Neural progenitor cell (in vitro differentiated cells): ENCODE measurements around the gene CACNA1C. TPM values are rescaled to one million over a fixed set of nuclear protein-coding genes. Genes with fewer than 3 reads are reported as not detected.
A peak's percentile ranks its signal among the peaks of the same experiment; 100 is the strongest.

Experiments
- DNase-seq: peaks from one replicate; pipeline ENCODE4 v3.0.0-alpha.2; 2016; ENCODE audit warnings: low spot score
- H2AFZ ChIP-seq: fragments of 200-600 bp; sonication (generic); replicated peaks from 2 replicates; pipeline ENCODE4 v1.6.1; 2016; ENCODE audit warnings: antibody characterized with exemption
- H3F3A ChIP-seq: fragments of 200-600 bp; sonication (generic); 2 replicates; pipeline ENCODE4 v1.6.1; 2016; ENCODE audit warnings: antibody characterized with exemption, low read depth
- H3K27ac ChIP-seq: fragments of 200-600 bp; sonication (generic); 2 replicates; pipeline ENCODE4 v1.5.1; 2016; ENCODE audit warnings: mild to moderate bottlenecking
- H3K27me3 ChIP-seq: fragments of 200-600 bp; sonication (generic); 2 replicates; pipeline ENCODE4 v1.6.1; 2016; ENCODE audit warnings: mild to moderate bottlenecking, moderate library complexity
- H3K36me3 ChIP-seq: fragments of 200-600 bp; sonication (generic); 2 replicates; pipeline ENCODE4 v1.5.1; 2016
- H3K4me1 ChIP-seq: fragments of 200-600 bp; sonication (generic); 2 replicates; pipeline ENCODE4 v1.6.1; 2016; ENCODE audit warnings: mixed run types
- H3K4me2 ChIP-seq: fragments of 200-600 bp; sonication (generic); 2 replicates; pipeline ENCODE4 v1.6.1; 2016
- H3K4me3 ChIP-seq: fragments of 200-600 bp; sonication (generic); 2 replicates; pipeline ENCODE4 v1.5.1; 2016
- H3K79me2 ChIP-seq: fragments of 200-600 bp; sonication (generic); 2 replicates; pipeline ENCODE4 v1.6.1; 2016; ENCODE audit warnings: low read depth
- H3K9ac ChIP-seq: fragments of 200-600 bp; sonication (generic); 2 replicates; pipeline ENCODE4 v1.6.1; 2016
- H3K9me3 ChIP-seq: fragments of 200-600 bp; sonication (generic); 2 replicates; pipeline ENCODE4 v1.5.1; 2016; ENCODE audit warnings: low read depth
- H4K20me1 ChIP-seq: fragments of 200-600 bp; sonication (generic); 2 replicates; pipeline ENCODE4 v1.6.1; 2016; ENCODE audit warnings: low read depth
- H3K27ac Mint-ChIP-seq: 3 replicates; pipeline ENCODE4 v1.8.0; 2021; ENCODE audit warnings: mixed read lengths
- H3K27me3 Mint-ChIP-seq: 2 replicates; pipeline ENCODE4 v1.8.0; 2022; ENCODE audit warnings: low read depth, mild to moderate bottlenecking, inconsistent platforms, moderate library complexity, mixed read lengths; ENCODE audit not compliant: insufficient read depth
- H3K36me3 Mint-ChIP-seq: 3 replicates; pipeline ENCODE4 v1.8.0; 2021; ENCODE audit warnings: mixed read lengths
- H3K4me1 Mint-ChIP-seq: 3 replicates; pipeline ENCODE4 v1.8.0; 2021; ENCODE audit warnings: mixed read lengths
- H3K4me3 Mint-ChIP-seq: 3 replicates; pipeline ENCODE4 v1.8.0; 2021; ENCODE audit warnings: mild to moderate bottlenecking, moderate library complexity, mixed read lengths
- H3K9me3 Mint-ChIP-seq: 3 replicates; pipeline ENCODE4 v1.8.0; 2020; ENCODE audit warnings: mixed read lengths
- EZH2 ChIP-seq: fragments of 200-600 bp; sonication (generic); IDR thresholded peaks from 2 replicates; pipeline ENCODE4 v1.6.1; 2017; ENCODE audit warnings: antibody characterized with exemption, mild to moderate bottlenecking, moderate library complexity
- EZH2phosphoT487 ChIP-seq: fragments of 200-600 bp; sonication (generic); IDR thresholded peaks from 2 replicates; pipeline ENCODE4 v1.6.1; 2017; ENCODE audit warnings: antibody characterized with exemption
- total RNA-seq: library from RNA; depleted of rRNA; stranded (reverse); fragments of >200 nt; gene quantifications from 2 replicates; pipeline ENCODE4 v1.2.3, GENCODE V29; 2015; ENCODE audit warnings: low replicate concordance
- TF ChIP-seq, protein P1 (sequence below): fragments of 200-600 bp; sonication (generic); IDR thresholded peaks from 2 replicates; pipeline ENCODE4 v1.5.1; 2017; ENCODE audit warnings: antibody characterized with exemption, mild to moderate bottlenecking

CACNA1C gene
- total RNA-seq, 1 donor from 2014 or later: 2.7 TPM

DNA sequence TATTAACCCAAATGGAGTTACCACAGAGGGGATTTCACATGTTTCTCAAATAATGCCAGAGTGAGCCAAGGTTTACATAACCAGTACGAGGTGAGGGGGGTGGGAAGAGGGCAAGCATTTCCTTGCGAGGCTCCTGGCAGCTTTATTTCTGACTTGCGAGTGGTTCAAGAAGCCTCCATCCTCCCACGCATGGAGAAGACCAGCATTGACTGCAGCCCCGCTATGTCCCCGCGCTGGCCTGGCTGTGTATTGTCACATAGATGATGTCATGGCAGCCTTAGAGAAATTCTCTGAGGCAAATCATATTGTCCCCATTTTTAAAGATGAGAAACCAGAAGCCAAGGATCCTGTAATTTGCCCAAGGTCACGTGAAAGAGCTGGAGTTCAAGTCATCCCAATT lies 188.2 kb downstream of the CACNA1C start:
- Histone ChIP-seq H3K27ac (no peak overlapping the region), H3K4me1 (peaks cover 43% of the 10 kb centered on the region), H3K79me2 (no peaks in the 10 kb centered on the region), H3K27me3 (no peaks in the 10 kb centered on the region), H3F3A (peaks cover 28% of the 10 kb centered on the region), H2AFZ (no peak overlapping the region), H3K9ac (no peak overlapping the region), H3K4me3 (no peak overlapping the region), H4K20me1 (no peaks in the 10 kb centered on the region), H3K36me3 (no peaks in the 10 kb centered on the region), H3K9me3 (no peaks in the 10 kb centered on the region), H3K4me2 (no peak overlapping the region)
- H3K27me3 Mint-ChIP-seq: peaks cover 14% of the 10 kb centered on the region
- no peak overlapping the region for H3K4me3 Mint-ChIP-seq
- TF ChIP-seq, protein P1, sequence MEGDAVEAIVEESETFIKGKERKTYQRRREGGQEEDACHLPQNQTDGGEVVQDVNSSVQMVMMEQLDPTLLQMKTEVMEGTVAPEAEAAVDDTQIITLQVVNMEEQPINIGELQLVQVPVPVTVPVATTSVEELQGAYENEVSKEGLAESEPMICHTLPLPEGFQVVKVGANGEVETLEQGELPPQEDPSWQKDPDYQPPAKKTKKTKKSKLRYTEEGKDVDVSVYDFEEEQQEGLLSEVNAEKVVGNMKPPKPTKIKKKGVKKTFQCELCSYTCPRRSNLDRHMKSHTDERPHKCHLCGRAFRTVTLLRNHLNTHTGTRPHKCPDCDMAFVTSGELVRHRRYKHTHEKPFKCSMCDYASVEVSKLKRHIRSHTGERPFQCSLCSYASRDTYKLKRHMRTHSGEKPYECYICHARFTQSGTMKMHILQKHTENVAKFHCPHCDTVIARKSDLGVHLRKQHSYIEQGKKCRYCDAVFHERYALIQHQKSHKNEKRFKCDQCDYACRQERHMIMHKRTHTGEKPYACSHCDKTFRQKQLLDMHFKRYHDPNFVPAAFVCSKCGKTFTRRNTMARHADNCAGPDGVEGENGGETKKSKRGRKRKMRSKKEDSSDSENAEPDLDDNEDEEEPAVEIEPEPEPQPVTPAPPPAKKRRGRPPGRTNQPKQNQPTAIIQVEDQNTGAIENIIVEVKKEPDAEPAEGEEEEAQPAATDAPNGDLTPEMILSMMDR: no peak
- TF ChIP-seq EZH2phosphoT487 (no peak), EZH2 (no peak)
- H3K36me3 Mint-ChIP-seq: no peaks in the 10 kb centered on the region
- H3K9me3 Mint-ChIP-seq: no peaks in the 10 kb centered on the region
- DNase-seq: no peak
- H3K4me1 Mint-ChIP-seq: peaks cover 47% of the 10 kb centered on the region
- H3K27ac Mint-ChIP-seq: no peak overlapping the region

DNA sequence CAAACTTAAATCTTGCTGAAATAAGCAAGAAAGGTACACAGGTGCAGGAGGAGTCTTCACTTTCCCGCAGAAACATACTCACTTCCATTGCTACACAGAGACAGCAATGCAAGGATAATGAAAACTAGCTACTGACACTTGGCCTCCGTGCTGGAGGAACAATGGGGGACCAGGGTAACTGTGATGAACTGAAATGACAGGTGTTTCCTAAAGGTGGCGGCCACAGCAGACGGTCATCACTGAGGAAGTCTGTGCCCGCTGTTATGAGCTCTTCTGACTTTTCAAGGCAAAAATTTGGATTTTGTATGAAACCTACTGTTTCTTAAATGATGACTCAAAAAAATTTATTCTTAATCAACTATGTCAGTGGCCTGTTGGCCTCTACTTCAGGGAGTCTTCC lies 189.4 kb downstream of the CACNA1C start:
- Histone ChIP-seq H3K79me2 (no peaks in the 10 kb centered on the region), H3K27ac (no peak overlapping the region), H3K4me3 (no peak overlapping the region), H3F3A (peaks cover 28% of the 10 kb centered on the region), H3K9ac (no peak overlapping the region), H3K4me1 (peaks cover 47% of the 10 kb centered on the region), H3K4me2 (no peak overlapping the region), H4K20me1 (no peaks in the 10 kb centered on the region), H3K36me3 (no peaks in the 10 kb centered on the region), H2AFZ (peak overlapping the region; percentile 60), H3K27me3 (no peaks in the 10 kb centered on the region), H3K9me3 (no peaks in the 10 kb centered on the region)
- Mint-ChIP-seq H3K27me3 (peaks cover 14% of the 10 kb centered on the region), H3K4me1 (peaks cover 52% of the 10 kb centered on the region), H3K36me3 (no peaks in the 10 kb centered on the region), H3K27ac (no peak overlapping the region), H3K9me3 (no peaks in the 10 kb centered on the region), H3K4me3 (no peak overlapping the region)
- TF ChIP-seq EZH2: no peak
- TF ChIP-seq, protein P1: no peak
- no peak for DNase-seq

DNA sequence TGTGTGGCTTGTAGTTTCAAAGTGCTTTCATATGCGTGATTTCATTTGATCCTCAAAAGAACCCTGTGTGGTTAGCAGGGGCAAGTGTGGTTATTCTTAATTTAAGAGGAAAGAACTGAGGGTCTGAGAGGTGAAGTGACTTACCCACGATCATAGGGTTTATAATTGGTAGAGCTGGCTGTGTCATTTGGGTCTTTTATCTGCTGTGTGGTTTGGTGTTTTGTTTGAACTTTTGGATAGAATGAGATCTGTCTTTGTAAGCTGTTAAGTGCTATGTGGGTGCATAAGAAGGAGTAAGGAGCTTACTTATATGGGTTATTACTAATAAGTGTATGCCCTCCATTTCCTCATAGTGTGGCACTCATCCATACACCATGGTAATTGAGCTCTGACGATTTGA lies 190.0 kb downstream of the CACNA1C start:
- H3K36me3 Mint-ChIP-seq: no peaks in the 10 kb centered on the region
- peaks cover 14% of the 10 kb centered on the region for H3K27me3 Mint-ChIP-seq
- peaks cover 57% of the 10 kb centered on the region for H3K4me1 Mint-ChIP-seq

More for the DNA sequence above, 190.0 kb downstream of the CACNA1C start:
- no peak for DNase-seq
- Histone ChIP-seq H3K4me1 (peaks cover 47% of the 10 kb centered on the region), H3K9ac (no peak overlapping the region), H3K27me3 (no peaks in the 10 kb centered on the region), H3K9me3 (no peaks in the 10 kb centered on the region), H3K36me3 (no peaks in the 10 kb centered on the region), H3K27ac (no peak overlapping the region), H4K20me1 (no peaks in the 10 kb centered on the region), H3K4me3 (no peak overlapping the region), H2AFZ (no peak overlapping the region), H3K4me2 (no peak overlapping the region), H3K79me2 (no peaks in the 10 kb centered on the region), H3F3A (peaks cover 28% of the 10 kb centered on the region)
- Mint-ChIP-seq H3K9me3 (no peaks in the 10 kb centered on the region), H3K27ac (no peak overlapping the region), H3K4me3 (no peak overlapping the region)
- TF ChIP-seq, protein P1: no peak
- TF ChIP-seq EZH2phosphoT487: no peak
- TF ChIP-seq EZH2: no peak
